ENCODE results near the gene UPB1.
"Not testable (repeated sequence)": the region's sequence is repeated elsewhere in the genome, so short reads cannot be mapped to it uniquely, and the experiment has no call there.

UPB1 gene

DNA sequence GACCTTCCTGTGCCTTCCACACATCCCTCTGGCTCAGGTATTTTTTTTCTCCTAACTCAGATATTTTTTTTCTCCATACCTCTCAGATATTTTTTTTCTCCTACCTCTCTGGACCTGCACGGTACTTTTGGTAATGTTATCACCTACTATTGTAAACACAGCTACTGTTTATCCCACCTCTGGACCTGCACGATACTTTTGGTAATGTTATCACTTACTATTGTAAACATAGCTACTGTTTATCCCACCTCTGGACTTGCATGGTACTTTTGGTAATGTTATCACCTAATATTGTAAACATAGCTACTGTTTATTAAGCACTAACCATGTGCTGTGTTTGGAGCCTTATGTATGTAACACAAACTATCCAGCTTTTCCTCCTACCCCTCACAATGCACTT, 12.1 kb upstream of the UPB1 start:
- DNase-seq, result no peak

DNA sequence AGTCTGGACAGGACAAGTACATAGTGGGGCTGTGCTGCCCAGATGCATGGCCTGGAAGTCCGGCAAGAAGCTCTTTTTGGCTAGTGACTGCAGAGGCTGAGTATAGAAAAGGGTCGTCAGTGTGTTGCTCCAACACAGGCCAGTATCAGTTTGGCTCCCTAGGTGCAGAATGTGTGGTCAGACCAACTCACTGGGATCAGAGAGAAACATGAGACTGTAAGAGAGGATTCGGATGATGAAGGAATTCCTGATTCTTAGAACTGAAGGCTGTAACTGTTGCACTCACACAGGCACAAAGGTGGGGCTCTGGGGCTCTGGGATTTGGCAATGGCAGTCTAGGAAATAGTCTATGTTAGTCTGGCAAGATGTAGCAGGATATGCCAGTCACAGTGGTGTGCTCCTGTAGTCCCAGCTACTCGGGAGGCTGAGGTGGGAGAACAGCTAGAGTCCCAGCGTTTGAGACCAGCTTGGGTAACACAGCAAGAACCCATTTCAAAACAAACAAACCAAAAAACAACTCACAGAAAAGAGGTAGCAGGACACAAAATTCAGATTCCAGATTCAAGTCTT, 11.1 kb upstream of the UPB1 start:
- no peak for DNase-seq

DNA sequence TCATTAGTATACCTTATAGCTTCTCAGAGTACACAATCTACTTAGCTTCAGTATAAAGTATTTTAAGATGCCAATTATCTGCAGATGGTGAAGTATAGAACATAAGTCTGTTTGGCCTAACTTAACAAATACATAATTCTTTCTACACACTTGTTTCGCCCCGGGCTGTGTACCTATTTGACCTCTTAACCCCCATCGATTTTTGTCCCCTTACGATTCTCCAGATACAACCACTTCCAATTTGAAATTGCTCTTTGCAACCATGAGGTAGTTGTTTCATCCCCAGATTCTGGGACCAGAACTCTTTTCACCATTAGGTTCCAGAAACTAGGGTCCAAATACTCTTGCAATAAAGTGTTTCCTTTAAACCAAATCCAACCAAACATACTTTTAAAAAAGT, 10.0 kb upstream of the UPB1 start:
- no peak for DNase-seq

DNA sequence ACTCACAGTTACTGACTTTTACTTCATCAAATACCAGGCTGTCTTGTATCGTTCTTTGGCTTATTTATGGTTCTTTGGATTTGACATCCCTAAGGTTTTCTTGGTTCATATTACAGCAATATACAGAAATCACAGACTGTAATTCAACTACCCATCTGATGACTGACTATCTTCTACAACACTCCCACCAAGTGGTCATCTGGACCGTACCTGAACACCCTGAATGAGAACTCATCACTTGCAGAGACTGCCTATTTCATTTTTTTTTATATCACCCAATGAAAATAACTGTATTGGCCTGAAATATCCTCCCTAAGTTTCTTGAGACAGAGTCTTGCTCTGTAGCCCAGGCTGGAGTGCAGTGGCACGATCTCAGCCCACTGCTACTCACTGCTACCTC, 9.5 kb upstream of the UPB1 start:
- peak; percentile 40 for DNase-seq

DNA sequence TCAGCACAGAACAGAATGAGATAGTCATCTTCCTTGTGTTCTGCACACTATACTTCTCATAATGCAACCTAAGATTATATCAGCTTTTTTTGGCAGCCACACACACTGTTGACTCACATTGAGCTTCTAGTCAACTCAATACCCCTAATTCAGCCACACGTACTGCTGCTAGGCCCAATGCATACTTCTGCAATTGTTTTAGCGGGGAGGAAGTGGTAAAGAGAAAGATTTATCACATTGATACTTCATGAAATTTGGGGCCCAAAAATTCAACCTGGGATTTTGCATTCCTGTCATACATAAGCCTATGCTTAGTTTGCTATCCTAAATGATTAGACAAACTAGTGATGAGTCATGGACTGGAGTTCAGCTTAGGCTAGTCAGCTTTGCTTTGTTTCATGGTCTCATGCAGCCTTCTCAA, 8.6 kb upstream of the UPB1 start:
- DNase-seq, result peak; percentile 52

DNA sequence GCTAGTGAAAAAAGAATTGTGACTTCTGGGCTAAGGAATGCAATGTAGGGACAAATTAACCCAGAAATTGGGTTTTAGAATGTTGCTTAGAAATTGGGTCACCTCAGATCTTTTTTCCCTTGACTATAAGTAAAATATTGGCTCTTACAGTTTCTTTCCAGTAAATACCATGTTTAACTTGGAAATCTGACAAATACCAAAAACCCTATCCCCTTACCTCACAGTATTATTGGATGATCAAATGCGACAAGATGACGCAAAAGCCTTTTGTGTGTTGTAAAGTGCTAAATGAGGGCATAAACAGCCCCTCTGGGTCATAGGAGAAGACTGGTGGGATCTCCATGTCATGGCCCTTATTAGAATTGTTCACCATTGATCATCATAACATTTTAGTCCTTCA, 6.1 kb upstream of the UPB1 start:
- no peak for DNase-seq

DNA sequence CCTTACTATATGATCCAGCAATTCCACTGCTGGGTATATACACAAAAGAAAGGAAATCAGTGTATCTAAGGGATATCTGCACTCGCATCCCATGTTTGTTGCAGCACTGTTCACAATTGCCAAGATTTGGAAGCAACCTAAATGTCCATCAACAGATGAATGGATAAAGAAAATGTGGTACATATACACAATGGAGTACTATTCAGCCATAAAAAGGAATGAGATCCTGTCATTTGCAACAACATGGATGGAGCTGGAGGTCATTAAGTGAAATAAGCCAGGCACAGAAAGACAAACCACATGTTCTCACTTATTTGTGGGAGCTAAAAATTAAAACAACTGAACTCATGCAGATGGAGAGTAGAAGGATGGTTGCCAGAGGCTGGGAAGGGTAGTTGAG, 5.7 kb upstream of the UPB1 start:
- not testable (repeated sequence) for DNase-seq

DNA sequence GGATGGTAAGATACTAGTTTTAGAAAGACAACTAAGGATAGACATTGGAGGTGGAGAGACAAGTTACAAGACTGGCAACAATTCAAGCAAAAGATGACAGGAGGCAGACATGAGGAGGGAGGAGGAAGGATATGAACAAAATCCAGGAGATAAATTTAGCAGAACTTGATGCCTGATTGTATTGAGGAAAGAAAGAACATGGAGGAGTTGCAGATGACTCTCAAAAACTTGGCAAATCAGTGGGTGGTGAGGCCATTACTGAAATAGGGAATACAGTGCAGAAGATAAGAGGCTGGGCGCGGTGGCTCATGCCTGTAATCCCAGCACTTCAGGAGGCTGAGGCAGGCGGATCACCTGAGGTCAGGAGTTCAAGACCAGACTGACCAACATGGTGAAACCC, 2.7 kb upstream of the UPB1 start:
- no peak for DNase-seq

DNA sequence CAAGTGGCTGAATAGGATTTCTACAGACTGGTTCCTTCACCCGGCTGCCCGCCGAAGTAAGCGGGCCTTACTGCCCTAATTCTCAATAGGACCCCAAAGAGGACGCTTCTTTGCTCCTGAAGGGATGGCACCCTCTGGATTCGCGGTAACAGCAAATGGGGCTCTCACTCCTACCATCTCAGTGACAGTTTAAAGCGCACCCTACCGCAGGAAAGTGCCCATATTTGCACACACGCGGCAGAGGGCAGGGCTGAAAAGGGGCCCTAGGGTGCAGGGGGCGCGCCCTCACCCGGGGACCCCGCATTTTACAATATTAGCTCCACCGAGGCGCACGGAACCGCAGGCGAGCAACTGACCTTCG, 985 bp upstream of the UPB1 start:
- no peak for DNase-seq

DNA sequence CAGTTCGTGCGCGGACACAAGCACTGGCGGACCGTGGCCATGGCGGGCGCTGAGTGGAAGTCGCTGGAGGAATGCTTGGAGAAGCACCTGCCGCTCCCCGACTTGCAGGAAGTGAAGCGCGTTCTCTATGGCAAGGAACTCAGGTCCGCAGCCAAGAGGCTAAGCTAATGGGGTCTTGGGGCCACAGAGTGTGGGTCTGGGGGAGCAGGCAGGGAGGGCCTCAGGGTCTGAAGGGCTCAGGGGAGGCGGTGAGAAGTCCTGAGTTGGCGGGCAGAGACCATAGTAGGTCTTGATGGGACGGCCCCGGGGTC, 188 bp downstream of the UPB1 start:
- DNase-seq, result no peak

DNA sequence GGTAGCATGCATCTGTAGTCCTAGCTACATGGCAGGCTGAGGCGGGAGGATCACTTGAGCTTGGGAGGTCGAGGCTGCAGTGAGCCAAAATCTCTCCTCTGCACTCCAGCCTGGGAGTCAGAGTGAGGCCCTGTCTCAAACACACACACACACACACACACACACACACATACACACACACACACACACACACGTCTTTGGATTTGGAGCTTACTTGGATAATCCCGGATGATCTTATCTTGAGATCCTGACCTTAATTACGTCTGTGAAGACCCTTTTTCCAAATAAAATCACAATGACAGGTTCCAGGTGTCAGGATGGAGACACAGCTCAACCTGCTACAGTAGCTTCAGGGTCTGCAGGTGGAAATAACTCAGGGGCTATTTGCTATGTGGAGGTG, 1.1 kb downstream of the UPB1 start:
- DNase-seq, result no peak

DNA sequence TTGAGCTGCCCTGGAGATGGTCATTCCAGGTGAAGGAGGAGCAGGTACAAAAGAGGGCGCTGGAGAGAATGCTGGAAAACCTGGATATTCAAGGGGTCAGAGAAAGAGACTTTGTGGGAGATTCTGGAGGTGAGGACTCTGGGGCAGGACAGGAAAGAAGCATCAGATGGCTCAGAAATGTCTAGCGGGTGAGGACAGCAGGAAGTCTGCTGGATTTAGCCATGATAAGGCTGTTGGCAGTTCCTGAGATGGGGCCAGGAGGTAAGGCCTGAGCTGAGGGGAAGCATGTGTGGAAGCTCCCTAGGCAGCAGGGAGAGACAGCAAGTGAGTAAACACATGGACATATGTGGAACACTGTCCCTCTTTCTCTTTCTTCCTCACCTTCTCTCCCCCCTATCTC, 1.5 kb downstream of the UPB1 start:
- DNase-seq, result no peak

DNA sequence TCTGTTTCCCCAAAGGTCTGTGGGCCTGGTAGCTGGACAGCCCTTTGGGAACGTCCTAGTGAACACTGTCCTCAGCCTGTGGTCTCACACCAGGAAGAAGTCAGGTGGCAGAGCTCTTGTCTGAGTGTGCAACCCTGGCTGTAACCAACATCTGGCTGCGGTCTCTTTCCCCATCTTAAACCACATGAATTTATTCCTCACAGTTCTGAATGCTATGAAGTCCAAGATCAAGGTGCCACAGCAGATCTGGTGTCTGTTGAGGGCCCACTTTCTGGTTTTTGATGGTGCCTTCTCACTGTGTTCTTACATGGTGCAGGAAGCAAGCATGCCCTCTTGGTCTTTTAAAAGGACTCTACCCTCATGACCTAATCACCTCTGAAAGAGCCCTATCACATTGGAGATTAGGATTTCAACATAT, 2.7 kb downstream of the UPB1 start:
- DNase-seq, result no peak

DNA sequence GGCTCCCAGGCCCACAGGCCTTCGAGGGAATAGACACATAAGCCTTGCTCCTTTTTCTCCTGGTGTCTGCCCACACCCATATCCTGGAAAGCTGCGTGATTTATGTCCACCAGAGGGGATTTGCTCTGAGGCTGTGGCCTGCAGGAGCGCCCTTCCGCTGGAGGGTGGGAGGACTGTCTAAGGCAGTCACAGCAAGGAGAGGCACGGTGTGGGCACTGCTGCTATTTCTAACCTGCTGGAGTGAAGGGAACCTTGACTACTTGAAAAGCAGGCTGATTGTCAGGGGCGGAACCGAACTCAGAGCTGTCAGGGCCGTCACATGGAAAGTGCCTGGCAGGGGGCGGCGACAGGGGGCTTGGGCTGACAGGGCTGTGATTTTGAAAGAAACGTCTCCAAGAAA, 3.7 kb downstream of the UPB1 start:
- no peak for DNase-seq

DNA sequence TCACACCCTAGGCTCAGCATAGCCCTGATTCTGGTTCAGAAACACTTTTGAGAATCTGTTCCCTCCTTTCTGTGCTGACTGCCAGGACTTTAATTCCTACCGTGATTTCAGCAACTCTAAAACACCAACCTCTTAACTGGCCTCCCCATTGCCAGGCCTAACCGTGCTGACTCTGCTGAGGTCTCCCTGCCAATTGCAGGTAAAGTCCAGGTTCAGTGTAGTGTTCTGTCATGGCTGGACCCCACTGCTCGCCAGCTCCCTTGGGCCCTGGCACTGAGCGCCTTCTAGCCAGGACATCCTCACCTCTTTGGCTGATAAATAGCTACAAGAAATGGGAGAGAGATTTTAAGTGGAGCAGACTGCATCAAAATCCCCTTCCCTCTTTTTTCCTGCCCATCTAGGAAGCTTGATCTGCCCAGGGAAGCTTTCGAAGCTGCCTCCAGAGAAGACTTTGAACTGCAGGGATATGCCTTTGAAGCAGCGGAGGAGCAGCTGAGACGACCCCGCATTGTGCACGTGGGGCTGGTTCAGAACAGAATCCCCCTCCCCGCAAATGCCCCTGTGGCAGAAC, 4.7 kb downstream of the UPB1 start:
- DNase-seq, result no peak

DNA sequence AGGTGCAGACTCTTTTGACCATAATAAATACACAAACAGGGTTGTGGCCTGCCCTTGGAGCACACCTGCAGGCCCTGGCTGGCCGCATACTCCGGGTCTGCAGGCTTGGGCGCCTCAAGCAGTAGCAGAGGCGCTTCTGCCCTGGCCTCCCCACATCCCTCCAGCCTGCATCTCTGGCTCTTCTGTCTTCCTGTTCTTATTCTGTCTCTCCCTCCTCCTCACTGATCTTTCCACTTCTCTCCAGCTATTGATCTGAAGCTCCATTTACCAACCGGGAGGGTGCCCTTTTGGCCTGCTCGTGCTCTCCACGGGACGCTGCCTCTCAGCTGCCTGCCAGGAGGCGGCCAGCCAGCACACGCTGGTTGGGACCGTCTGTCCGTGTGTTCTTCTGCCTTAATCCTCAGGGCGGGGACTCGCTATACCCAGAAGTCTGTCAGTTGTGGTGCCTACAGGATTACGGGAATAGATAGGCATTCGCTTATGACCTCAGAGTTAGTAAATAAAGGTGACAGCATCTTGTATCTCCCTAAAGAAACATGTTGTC, 5.2 kb downstream of the UPB1 start:
- DNase-seq, result no peak

DNA sequence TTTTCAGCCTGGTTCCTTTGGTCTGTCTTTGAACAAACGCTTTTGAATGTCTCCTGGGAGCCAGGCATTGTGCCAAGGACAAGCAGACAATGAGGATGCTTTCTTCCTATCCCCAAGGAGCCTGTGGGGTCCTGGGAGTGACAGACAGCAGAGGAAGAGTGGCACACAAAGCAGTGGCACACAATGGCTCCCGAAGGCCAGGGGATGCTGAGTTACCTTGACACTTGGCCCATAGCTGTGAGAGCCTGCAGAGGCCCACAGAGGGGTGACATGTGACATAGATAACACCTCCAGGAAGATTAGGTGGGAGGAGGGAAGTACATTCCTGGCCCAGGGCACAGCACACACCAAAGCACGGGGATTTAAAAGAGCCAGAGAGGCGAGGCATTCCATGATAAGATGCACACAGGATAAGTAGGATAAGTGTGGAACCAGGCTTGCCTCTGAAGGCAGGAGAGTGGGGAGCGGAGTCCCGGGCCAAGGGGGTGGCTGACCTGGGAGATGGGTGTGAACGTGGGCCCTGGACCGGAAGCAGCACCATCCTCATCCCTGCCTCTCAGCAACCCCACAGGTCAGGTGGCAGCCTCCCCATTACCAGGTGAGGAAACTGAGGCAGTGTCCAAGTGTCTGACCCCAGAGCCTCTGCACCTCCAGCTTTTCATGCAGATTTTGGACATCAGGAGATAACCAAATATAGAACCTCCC, 6.3 kb downstream of the UPB1 start:
- no peak for DNase-seq

DNA sequence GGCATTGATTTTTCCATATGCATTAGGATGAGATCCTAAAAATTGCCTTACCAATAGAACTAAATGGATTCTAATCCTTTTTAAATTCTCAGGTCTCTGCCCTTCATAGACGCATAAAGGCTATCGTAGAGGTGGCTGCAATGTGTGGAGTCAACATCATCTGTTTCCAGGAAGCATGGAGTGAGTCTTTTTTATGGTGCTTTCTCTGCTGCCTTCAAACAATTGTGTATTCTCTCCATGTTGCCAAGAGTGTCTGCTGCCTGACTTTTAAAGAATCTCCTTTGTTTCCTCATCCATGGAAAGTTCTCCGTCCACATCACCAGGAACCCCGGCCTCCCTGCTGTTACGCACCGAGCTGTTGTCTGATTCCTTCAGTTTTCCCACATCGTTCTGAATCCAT, 6.9 kb downstream of the UPB1 start:
- no peak for DNase-seq

DNA sequence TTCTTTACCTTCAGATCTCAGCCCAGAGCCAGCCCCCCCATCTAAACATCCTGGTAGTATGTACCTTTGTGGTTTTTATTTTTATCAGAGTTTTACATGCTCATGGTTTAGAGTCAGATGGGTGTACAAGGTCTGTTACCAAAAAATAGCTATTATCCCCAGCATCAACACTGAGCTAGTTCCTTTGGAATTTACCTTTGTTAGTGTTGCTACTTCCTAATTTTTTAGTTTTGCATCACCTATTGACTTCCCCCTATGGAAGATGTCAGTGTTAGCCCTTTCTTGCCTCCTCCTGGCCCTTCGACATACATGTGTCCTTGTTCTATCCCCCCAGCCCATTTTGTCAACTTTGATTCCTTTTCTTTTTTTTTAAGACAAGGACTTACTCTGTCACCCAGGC, 7.4 kb downstream of the UPB1 start:
- DNase-seq, result no peak

DNA sequence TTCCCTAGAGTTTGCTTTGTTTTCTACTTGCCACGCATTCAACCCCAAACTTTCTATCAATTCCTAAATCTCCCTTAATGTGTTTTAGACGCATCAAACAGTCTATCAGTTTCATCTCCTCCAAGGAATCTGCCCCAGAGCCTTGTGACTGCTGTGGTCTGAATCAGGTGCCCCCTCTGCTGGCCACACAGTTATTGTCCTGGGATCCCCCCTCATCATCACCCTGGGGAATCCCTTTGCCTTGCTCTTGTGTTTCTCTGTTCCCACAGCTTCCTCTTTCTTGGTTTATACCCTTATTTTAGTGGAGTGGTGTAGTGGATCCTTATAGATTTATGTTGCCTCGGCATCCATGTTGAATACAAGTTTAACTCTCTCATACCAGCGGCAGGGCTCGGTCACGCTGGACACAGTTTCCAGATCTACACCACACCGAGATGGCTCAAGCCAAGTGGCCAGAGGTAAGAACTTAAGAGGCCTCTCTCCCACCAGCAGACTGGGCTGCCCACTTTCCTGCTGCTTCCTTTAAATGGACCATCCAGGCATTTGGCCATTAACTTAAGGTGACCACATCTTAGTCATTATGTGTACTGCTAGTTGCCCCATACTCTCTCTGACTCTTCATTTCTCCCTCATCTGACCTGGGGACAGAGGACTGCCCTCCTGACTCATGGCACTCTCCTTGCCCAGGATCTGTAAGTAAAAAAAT, 8.2 kb downstream of the UPB1 start:
- DNase-seq, result peak; percentile 96

DNA sequence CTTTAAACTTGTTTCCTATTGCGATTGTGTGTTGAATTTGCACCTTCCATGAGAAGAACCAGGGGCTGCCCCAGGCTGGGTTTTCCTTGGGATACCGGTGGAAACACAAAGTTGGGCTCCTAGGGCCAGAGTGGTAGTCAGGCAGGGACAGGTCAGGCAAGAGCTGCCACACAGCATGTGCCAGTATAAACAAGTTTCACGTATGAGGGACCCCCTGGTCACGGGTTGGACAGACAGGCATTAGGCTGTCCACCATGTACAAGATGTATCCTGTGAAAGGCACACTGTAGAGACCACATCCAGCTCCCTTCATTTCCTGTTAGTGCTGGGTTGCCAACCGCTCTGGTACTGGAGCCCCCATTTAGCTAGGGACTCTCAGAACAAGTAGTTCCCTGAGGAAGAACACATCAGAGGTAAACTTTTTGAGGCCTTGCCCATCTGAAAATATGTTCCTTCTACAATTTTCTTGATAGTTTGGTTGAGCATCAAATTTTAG, 8.8 kb downstream of the UPB1 start:
- DNase-seq, result no peak

DNA sequence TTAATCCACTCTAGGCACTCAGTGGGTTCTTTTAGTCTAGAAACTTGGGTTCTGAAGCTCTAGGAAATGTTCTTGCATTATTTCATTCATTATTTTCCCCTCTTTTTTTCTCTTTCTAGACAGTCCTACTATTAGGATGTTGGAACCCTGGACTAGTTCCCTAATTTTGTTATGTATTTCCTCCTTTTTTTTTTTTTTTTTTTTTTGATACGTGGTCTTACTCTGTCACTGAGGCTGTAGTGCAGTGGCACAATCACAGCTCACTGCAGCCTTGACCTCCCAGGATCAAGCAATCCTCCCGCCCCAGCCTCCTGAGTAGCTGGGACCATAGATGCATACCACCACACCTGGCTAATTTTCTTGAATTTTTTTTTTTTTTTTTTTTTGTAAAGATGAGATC, 9.4 kb downstream of the UPB1 start:
- DNase-seq, result no peak

DNA sequence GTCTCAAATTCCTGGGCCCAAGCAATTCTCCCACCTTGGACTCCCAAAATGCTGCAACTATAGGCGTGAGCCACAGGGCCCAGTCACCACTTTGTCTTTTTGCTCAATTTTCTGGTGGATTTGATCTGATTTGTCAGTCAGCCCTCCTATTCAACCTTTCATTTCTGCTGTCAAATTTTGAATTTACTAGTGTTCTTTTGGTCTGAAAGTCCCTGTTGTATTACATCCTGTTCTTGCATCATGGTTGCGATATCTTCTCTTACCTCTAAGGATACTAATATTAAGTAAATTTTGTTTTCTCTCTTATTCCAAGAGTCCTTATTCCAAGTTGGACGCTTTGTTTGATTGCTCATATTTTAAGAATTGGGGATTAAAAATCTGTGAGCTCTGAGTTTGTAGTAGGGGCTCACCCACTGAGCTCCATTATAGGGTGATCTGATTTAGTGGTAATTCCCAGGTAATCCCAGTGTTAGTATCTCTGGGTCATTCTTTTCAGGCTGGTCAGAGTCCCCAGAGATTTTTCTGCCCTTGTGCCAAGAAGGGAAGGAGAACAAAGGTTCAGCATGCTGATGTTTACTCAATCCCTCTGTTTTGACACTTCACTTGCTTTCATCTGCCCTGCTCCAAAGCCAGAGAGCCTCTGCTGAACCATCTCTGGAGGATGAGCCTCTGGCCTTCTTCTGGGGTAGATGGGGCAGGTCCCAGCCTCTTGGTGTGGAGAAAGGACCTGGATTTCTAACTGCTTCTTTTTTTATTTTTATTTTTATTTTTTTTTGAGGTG, 10.0 kb downstream of the UPB1 start:
- DNase-seq, result no peak

Data from OCI-M1 (cell line).